Measurements from ENCODE around the gene EPHA1.

- TF ChIP-seq CTCF (IDR thresholded peaks at IDR 0.05) = no peak
- no peak for TF ChIP-seq POLR2A (IDR thresholded peaks at IDR 0.05; ENCODE audit: low read depth)
These were observed 45.5 kb upstream of the EPHA1 start for GRCh38 chr7:143454091-143454680.
